Calu3 (cell line): ENCODE data around the gene CPT1B. TPM values are rescaled to one million over a fixed set of nuclear protein-coding genes. Genes with fewer than 3 reads are reported as not detected.
A peak's percentile ranks its signal among the peaks of the same experiment; 100 is the strongest.

Experiments
- BruUV-seq: library from RNA; stranded (reverse); fragments of 400-500 nt; replicated peaks from 2 replicates; lab custom pipeline; 2021; lab: Mats Ljungman, UMichigan
- CTCF ChIA-PET: fragments of 300-600 bp; sonication (Branson Sonifier 250); formaldehyde crosslinking; loops from one replicate; lab custom pipeline; 2022; ENCODE audit warnings: antibody characterized with exemption; lab: Charles Lee
- DNase-seq: peaks from one replicate; pipeline ENCODE4 v3.0.0; 2022
- H3K27ac Mint-ChIP-seq: one replicate; pipeline ENCODE4 v1.8.0; 2022; ENCODE audit warnings: mixed read lengths; ENCODE audit not compliant: unreplicated experiment
- H3K27me3 Mint-ChIP-seq: one replicate; pipeline ENCODE4 v1.8.0; 2022; ENCODE audit warnings: mixed read lengths; ENCODE audit not compliant: unreplicated experiment
- H3K36me3 Mint-ChIP-seq: one replicate; pipeline ENCODE4 v1.8.0; 2022; ENCODE audit warnings: mild to moderate bottlenecking, moderate library complexity, mixed read lengths; ENCODE audit not compliant: insufficient read depth, unreplicated experiment
- H3K4me1 Mint-ChIP-seq: one replicate; pipeline ENCODE4 v1.8.0; 2022; ENCODE audit warnings: mild to moderate bottlenecking, low read depth, mixed read lengths; ENCODE audit not compliant: unreplicated experiment
- H3K4me3 Mint-ChIP-seq: one replicate; pipeline ENCODE4 v1.8.0; 2022; ENCODE audit warnings: mild to moderate bottlenecking, low read depth, moderate library complexity, mixed read lengths; ENCODE audit not compliant: unreplicated experiment
- H3K9me3 Mint-ChIP-seq: one replicate; pipeline ENCODE4 v1.8.0; 2022; ENCODE audit warnings: low read depth, mixed read lengths; ENCODE audit not compliant: unreplicated experiment
- CTCF ChIP-seq: fragments of 200-600 bp; IDR thresholded peaks from one replicate; pipeline ENCODE4 v1.8.0; 2022; ENCODE audit warnings: antibody characterized with exemption; ENCODE audit not compliant: unreplicated experiment
- intact Hi-C: fragments of 100-400 bp; cut with micrococcal nuclease; formaldehyde crosslinking; loops from one replicate; pipeline ENCODE4 v1.10.0; 2022; ENCODE audit not compliant: unreplicated experiment
- total RNA-seq: library from RNA; stranded (reverse); gene quantifications from 2 replicates; pipeline ENCODE4 v1.2.3, GENCODE V29; 2022

The CPT1B gene
- total RNA-seq, 1 experiment from 2014 or later: 72.6 TPM

DNA sequence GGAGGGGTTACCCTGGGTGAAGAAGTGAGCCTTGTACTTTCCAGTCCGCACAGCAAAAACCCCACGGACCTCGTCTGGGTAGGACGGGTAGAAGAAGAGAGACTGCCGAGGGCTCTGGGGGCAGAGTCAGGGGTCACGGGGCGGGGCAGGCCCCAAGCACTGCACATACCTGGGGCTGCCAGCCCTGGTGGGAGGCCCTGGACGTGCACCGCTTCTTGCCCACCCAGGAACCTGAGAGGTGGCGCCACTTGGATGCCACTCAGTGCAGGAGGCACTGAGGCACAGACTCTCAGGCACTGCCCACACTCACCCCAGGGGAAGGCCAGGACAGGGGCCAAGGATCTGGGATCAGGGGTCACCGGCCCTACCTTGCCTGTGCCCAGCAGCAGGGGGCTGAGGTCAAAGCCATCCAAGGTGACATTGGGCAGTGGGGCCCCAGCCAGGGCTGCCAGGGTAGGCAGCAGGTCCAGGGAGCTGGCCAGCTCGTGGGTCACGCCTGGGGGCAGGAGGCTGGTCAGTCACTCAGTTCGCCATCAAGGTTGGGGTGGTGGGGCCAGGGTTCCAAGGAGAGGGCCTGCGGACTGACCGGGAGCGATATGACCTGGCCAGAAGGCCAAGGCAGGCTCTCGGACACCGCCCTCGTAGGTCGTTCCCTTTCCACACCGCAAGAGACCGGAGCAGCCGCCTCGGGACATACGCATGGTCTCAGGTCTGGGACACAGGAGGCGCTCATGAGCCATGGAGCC, 47.5 kb upstream of the CPT1B start:
- intact Hi-C loops: no loop called here
- CTCF ChIA-PET: no interaction called here
- peaks cover 37% of the 10 kb centered on the region for H3K36me3 Mint-ChIP-seq

DNA sequence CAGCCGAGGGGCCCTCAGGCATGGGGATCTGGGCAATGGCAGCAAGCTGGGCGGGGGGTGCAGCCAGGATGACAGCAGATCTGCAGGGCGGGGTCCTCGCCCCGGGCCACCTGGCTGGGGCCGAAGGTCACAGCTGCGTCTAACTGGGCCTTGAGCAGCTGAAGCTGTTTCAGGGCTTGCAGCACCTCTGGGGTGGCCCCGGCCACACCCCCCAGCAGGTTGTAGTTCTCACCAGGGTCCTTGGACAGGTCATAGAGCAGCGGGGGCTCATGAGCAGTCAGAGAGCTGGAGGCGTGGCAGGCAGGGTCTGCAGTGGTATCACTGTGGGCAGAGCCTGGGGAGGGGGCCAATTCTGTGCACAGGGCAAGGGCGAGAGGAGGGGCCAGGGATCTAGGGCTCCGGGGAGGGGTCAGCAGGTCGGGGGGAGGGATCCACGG, 46.9 kb upstream of the CPT1B start:
- Mint-ChIP-seq H3K4me1 (peaks cover 53% of the 10 kb centered on the region), H3K36me3 (peaks cover 37% of the 10 kb centered on the region), H3K27me3 (no peaks in the 10 kb centered on the region), H3K27ac (no peak overlapping the region), H3K9me3 (no peaks in the 10 kb centered on the region), H3K4me3 (no peak overlapping the region)
- BruUV-seq: no TSS peak
- TF ChIP-seq CTCF: no peak
- intact Hi-C loops: no loop called here
- no peak for DNase-seq
- CTCF ChIA-PET: no interaction called here

More for the DNA sequence above, 47.5 kb upstream of the CPT1B start:
- no TSS peak for BruUV-seq
- peaks cover 50% of the 10 kb centered on the region for H3K4me1 Mint-ChIP-seq
- H3K9me3 Mint-ChIP-seq: no peaks in the 10 kb centered on the region
- H3K27me3 Mint-ChIP-seq: no peaks in the 10 kb centered on the region
- no peak overlapping the region for H3K27ac Mint-ChIP-seq
- TF ChIP-seq CTCF: no peak
- DNase-seq: no peak
- no peak overlapping the region for H3K4me3 Mint-ChIP-seq

DNA sequence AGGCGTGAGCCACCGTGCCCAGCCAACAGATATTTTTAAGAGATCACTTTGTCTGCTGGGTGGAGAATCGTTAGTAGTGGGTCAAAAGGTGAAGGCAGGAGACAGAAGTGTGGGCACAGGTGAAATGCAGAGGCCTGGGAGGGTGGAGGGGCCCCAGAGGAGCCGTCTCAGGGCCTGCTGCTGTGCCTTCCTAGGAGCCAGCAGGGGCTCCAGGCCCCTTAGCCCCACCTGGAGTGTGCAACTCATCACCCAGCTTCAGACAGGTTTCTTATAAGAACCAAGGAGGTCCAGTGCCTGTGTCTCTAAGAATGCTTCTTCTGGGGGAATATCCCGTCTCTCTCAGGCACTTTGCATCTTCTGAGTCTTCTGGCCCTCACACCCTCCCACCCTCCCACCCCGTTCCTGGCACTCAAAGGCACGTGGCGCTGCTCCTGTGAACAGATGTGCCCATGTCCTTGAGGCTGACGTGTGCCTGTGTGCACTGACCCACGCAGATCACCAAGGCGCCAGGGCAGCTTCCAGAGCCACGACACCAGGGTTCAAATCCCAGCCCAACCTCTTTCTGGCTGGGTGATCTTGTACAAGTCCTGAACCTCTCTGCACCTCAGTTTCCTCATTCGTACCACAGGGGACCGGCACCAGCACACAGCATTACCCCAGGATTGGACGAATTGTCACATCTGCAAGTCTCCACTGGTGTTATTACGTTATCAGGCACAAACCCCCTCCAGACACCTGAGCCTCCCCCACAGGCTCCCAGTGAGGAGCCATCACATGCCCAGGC, 46.3 kb upstream of the CPT1B start:
- CTCF ChIA-PET: no interaction called here
- peaks cover 4% of the 10 kb centered on the region for H3K27me3 Mint-ChIP-seq
- no TSS peak for BruUV-seq
- TF ChIP-seq CTCF: no peak
- intact Hi-C loops: loop anchor here (5.0 kb wide), 2 partner anchors 42 to 68 kb away; partner anchors contain the start of gene CHKB
- peaks cover 54% of the 10 kb centered on the region for H3K4me1 Mint-ChIP-seq
- no peak overlapping the region for H3K4me3 Mint-ChIP-seq
- H3K27ac Mint-ChIP-seq: no peak overlapping the region
- H3K9me3 Mint-ChIP-seq: no peaks in the 10 kb centered on the region
- no peak for DNase-seq
- H3K36me3 Mint-ChIP-seq: peaks cover 40% of the 10 kb centered on the region

GRCh38 chr22:50622723-50623327, 44.6 kb upstream of the CPT1B start:
- intact Hi-C loops: loop anchor here (5.0 kb wide), 2 partner anchors 41 to 69 kb away; partner anchors contain the start of gene CHKB
- Mint-ChIP-seq H3K4me3 (peak overlapping the region; percentile 59), H3K9me3 (no peaks in the 10 kb centered on the region), H3K27ac (peak overlapping the region; percentile 87), H3K27me3 (peaks cover 9% of the 10 kb centered on the region), H3K36me3 (peaks cover 31% of the 10 kb centered on the region), H3K4me1 (peaks cover 41% of the 10 kb centered on the region)
- DNase-seq: peak; percentile 83
- TF ChIP-seq CTCF: no peak
- BruUV-seq: no TSS peak
- CTCF ChIA-PET: interaction anchor here (2.6 to 2.9 kb wide), 2 partner anchors 60 to 97 kb away, joined by 12 to 30 read pairs; partner anchors contain the start of genes SCO2 and SYCE3
